ENCODE results near the gene PPL.

The PPL gene

DNA sequence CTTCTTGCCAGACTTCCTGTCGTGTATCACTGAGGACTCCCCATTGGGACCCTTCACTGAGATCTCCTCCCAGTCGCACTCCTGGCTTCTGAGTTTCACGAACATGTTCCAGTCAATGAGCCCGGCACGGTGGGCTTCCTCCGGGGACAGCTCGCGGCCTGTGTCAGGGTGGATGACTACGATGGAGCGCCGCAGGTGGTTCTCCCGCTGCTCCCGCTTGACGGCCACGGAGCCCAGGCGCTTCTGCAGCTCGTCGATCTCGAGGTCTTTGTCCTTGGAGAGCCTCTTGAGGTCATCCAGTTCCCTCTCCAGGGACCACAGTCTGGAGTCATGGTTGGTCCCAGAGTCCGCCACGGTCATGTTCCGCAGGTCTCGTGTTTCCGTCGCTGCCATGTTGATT, 53.4 kb downstream of the PPL start:
- H3K36me3 ChIP-seq (replicated peaks) = peaks cover 63% of the 10 kb centered on the region
- in situ Hi-C loops (cut with HindIII; ENCODE audit: low pct_ligation_motif_present, low sequenced_read_pairs) = no loop called here
- no peak overlapping the region for H3K27ac ChIP-seq
- H3K27me3 ChIP-seq (replicated peaks) = no peaks in the 10 kb centered on the region
- no peak for DNase-seq
- no peak overlapping the region for H3K4me3 ChIP-seq (ENCODE audit: low read depth, low read length)
- TF ChIP-seq, protein P1, sequence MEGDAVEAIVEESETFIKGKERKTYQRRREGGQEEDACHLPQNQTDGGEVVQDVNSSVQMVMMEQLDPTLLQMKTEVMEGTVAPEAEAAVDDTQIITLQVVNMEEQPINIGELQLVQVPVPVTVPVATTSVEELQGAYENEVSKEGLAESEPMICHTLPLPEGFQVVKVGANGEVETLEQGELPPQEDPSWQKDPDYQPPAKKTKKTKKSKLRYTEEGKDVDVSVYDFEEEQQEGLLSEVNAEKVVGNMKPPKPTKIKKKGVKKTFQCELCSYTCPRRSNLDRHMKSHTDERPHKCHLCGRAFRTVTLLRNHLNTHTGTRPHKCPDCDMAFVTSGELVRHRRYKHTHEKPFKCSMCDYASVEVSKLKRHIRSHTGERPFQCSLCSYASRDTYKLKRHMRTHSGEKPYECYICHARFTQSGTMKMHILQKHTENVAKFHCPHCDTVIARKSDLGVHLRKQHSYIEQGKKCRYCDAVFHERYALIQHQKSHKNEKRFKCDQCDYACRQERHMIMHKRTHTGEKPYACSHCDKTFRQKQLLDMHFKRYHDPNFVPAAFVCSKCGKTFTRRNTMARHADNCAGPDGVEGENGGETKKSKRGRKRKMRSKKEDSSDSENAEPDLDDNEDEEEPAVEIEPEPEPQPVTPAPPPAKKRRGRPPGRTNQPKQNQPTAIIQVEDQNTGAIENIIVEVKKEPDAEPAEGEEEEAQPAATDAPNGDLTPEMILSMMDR (IDR thresholded peaks at IDR 0.05; ENCODE audit: low read depth, low read length, missing control alignments) = no peak

DNA sequence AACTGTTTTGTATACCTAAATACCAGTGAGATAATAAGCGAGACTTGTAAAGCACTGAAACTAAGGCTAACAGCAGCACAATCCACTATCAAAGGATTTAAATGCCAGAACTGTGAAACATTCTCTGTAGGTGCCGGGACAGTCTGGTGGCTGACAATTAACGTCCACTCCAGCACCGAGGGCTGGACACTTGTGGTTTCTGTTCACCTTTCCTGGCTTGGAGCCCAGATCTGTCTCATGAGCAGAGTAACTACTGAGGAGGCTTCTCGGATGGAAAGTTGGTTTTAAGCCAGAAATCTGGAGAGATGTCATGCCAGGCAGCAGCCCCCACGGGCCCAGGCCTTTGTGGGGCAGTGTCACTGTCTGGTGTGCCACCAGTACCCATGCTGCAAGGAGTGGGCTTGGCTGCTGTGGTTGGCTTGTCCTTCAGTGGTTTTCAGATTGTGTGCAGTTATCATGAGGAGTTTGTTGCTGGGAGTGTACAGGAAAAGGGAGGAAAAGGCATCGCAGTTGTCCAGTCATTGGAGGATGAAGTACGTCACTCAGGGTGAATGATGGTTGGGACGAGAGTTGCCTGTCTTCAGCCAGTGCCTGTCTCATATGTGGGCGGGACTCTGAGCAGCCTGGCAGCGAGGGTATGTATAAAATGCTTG, 54.2 kb downstream of the PPL start:
- TF ChIP-seq, protein P1 (IDR thresholded peaks at IDR 0.05; ENCODE audit: low read depth, low read length, missing control alignments) = no peak
- Histone ChIP-seq H3K4me3 (ENCODE audit: low read depth, low read length) (no peak overlapping the region), H3K27me3 (replicated peaks) (no peaks in the 10 kb centered on the region), H3K36me3 (replicated peaks) (peaks cover 70% of the 10 kb centered on the region), H3K27ac (no peak overlapping the region)
- DNase-seq = peak; percentile 56
- in situ Hi-C loops (cut with HindIII; ENCODE audit: low pct_ligation_motif_present, low sequenced_read_pairs) = no loop called here

DNA sequence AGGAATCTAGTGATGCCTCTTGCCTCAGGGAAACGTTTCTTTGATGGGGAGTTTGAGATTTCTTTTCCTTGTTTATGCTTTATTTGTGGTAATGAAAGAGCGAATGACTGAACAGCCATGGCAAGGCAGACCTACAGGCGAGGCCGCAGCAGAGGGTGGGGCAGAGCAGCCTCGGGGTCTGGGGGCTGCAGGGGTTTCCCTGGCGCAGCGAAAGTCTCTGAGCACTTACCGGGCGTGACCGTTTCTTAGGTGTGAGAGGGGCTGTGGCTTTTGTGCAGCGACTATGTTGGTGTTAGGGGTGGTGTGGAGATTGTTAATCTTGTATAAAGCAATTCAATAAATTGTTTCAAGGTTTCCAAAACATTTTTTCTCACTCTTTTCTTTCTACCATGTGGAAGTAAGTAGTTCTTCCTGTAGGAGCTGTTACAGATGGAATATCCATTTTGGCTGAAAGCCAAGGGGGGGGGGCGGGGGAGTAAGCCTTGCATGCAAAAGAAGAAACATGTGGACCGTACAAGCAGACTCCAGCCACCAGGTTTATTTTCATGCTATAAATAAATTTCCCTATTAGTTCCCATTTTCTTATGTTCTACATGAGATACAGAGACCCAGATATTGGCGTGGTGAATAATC, 54.8 kb downstream of the PPL start:
- DNase-seq = peak; percentile 44
- Histone ChIP-seq H3K4me3 (ENCODE audit: low read depth, low read length) (no peak overlapping the region), H3K36me3 (replicated peaks) (peaks cover 74% of the 10 kb centered on the region), H3K27ac (no peak overlapping the region), H3K27me3 (replicated peaks) (no peaks in the 10 kb centered on the region)
- in situ Hi-C loops (cut with HindIII; ENCODE audit: low pct_ligation_motif_present, low sequenced_read_pairs) = no loop called here
- TF ChIP-seq, protein P1 (IDR thresholded peaks at IDR 0.05; ENCODE audit: low read depth, low read length, missing control alignments) = no peak

DNA sequence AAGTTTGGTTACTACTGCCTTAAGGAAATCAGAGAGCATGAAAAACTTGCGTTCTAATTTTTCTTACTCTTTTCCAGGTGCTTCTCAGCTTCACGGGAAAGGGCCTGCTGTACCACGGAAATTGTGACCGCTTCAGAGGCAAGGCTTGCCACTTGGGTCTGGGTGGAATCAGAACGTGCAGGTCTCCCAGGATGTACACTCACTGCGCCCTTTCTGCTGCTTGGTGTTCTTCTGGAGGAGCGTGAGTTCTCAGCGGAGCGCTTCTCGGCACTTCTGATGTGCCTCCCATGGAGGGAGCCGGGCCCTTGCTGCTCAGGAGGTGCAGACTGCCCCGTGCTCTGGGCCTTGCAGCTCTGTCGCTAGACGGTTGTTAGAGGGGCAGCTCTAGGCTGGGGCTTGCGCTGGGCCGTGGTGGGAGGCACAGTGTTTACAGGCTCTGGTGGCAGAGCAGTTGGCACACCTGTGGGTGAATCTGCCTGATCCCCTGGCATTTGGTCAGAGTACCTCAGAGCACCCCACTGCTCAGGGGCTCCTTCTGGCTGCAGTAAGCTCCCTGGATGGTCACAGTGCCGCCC, 56.9 kb downstream of the PPL start:
- Histone ChIP-seq H3K27me3 (replicated peaks) (no peaks in the 10 kb centered on the region), H3K27ac (no peak overlapping the region), H3K36me3 (replicated peaks) (peaks cover 81% of the 10 kb centered on the region), H3K4me3 (ENCODE audit: low read depth, low read length) (no peak overlapping the region)
- no peak for DNase-seq
- in situ Hi-C loops (cut with HindIII; ENCODE audit: low pct_ligation_motif_present, low sequenced_read_pairs) = no loop called here
- TF ChIP-seq, protein P1 (IDR thresholded peaks at IDR 0.05; ENCODE audit: low read depth, low read length, missing control alignments) = no peak

DNA sequence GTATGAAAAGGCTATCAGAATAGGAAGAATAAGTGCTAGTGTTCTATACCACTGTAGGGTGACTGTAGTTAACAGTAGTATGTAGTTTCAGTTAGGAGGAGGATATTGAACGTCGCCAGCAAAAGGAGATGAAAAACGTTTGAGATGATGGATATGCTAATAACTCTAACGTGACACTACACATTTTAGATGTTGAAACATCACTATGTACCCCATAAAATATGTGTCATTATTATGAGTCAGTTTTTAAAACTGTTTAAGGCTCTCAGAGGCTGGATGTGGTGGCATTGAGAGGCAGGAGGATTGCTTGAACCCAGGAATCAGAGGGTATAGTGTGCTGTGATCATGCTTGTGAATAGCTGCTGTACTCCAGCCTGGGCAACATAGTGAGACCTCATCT, 57.9 kb downstream of the PPL start:
- DNase-seq = no peak
- in situ Hi-C loops (cut with HindIII; ENCODE audit: low pct_ligation_motif_present, low sequenced_read_pairs) = no loop called here
- Histone ChIP-seq H3K36me3 (replicated peaks) (peaks cover 81% of the 10 kb centered on the region), H3K27me3 (replicated peaks) (no peaks in the 10 kb centered on the region), H3K27ac (no peak overlapping the region), H3K4me3 (ENCODE audit: low read depth, low read length) (no peak overlapping the region)
- TF ChIP-seq, protein P1 (IDR thresholded peaks at IDR 0.05; ENCODE audit: low read depth, low read length, missing control alignments) = no peak

Data from brain microvascular endothelial cell (primary cell).